GM12874 (cell line): ENCODE results near the gene PLXDC2.

Experiments used
- TF ChIP-seq, protein P1 (sequence below): IDR thresholded peaks from 2 replicates; pipeline ENCODE4 v1.5.1; 2011; ENCODE audit warnings: low read depth, mild to moderate bottlenecking, control low read depth, low read length, moderate library complexity; ENCODE audit not compliant: insufficient read depth

The PLXDC2 gene

DNA sequence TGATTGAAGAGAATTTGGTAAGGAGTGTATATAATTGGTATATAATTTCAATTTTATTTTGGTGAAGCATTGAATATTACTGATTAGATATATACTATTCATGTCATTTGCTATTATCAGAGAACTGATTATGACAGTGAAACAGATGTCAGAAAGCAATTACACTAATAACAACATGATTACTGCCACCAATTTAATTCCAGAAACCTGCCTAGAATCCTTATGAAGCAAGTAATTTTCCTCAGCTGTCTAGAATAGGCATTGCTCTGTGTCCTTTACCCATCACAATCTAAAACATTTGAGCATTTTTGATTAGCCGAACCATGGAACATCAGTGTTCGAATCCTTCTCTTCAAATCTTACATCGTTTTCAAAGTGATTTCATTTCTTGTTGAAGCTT is 24.5 kb downstream of the PLXDC2 start:
- TF ChIP-seq, protein P1, sequence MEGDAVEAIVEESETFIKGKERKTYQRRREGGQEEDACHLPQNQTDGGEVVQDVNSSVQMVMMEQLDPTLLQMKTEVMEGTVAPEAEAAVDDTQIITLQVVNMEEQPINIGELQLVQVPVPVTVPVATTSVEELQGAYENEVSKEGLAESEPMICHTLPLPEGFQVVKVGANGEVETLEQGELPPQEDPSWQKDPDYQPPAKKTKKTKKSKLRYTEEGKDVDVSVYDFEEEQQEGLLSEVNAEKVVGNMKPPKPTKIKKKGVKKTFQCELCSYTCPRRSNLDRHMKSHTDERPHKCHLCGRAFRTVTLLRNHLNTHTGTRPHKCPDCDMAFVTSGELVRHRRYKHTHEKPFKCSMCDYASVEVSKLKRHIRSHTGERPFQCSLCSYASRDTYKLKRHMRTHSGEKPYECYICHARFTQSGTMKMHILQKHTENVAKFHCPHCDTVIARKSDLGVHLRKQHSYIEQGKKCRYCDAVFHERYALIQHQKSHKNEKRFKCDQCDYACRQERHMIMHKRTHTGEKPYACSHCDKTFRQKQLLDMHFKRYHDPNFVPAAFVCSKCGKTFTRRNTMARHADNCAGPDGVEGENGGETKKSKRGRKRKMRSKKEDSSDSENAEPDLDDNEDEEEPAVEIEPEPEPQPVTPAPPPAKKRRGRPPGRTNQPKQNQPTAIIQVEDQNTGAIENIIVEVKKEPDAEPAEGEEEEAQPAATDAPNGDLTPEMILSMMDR: no peak

DNA sequence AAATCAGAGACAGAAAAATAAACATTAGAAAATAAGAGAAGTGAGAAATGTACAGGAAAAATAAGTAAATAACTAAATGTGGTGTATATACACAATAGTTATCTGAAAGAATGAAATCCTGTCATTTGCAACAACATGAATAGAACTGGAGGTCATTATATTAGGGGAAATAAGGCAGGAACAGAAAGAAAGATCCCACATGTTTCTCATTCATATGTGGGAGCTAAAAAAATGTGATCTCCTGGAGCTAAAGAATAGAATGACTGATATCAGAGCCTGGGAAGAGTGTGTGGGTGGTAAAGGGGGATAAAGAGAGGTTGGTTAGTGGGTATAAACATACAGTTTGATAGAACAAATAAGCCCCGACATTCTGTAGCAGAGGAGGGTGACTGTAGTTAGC is 27.3 kb downstream of the PLXDC2 start:
- TF ChIP-seq, protein P1: no peak

DNA sequence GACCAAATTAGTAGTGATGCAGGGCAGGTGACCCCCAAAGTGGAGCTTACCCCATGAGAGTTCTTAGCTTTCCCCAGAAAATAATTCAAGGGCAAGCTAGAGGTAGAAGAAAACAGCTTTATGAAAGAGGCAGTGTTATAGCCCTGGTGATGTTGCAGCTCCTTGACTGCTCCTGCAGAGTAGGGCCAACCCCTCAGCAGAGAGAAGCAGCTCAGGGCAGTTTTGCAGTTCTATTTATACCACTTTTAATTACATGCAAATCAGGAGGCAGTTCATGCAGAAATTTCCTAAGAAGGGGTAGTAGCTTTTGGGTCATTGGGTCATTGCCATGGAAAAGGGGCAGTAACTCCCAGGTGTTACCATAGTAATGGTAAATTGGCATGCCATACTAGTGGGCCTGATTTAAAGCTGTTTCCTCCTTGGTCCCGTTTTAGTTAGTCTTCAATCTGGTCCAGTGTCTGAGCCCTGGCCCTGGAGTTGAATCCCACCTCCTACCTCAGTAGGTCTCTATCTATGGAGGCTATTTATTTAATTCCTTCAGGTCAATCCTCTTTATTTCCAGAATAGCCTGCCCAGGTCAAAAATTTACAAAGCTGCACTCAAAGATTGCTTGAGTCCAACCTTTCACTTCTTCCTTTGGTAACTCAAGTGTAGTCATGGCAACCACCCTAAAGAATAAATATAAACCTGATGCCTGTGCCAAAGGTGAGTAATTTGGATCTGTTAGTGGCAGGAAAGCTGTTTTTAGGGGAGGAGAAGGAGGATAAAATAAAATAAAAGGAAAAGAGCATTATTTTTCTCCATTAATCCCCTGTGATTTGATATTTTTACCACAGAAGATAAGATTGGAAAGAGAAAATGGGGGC is 29.5 kb downstream of the PLXDC2 start:
- TF ChIP-seq, protein P1: no peak

DNA sequence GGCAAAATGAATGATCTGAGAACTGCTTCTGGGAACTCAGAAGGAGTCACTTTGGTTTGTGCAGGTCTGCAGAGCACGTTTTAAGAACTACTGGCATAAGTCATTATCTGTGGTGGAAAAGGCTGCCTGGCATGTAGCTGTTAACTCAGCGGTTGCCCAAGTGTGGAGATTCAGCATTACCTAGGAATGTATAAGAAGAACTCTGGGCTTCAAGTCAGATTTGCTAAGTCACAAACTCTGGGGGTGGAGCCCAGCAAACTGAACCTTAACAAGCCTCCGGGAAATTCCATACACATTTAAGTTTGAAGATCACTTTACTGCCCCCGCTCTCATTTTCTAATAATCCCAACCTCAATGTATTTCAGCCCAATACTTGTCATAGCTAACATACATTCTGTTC is 31.1 kb downstream of the PLXDC2 start:
- TF ChIP-seq, protein P1: no peak

DNA sequence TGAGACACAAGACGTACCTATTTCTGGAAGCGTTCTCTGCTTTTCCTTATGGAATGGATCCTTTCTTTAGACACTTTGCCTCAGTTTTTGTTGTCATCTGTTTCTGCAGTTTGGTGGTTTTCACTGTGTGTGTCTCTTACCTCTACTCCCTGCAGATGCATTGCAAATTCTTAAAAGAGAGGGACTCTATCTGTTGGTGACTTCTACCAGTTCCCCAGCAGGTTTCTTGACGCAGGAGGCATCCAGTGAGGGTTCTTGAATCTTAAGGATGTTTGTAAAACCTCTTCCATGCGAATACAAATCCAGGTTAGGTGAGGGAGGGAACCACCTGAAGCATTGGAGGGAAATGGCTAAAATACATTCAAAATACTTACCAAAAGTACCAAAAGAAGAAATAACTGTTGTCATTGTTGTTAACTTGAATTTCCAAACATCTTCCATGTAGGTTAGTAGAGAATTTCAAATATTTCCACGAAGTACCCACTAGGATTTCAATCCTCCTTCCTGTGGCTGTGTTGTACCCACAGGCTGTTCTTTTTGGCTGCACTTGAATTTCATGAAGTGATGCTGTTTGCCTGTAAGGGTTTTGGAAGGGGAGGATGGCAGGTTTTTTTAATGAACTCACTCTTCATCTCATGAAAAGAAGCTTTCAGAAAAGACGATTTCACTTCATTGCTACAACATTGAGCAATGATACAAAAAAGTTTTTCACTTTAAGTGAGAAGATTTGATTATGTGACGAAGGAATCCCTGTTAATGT is 32.2 kb downstream of the PLXDC2 start:
- TF ChIP-seq, protein P1: no peak

DNA sequence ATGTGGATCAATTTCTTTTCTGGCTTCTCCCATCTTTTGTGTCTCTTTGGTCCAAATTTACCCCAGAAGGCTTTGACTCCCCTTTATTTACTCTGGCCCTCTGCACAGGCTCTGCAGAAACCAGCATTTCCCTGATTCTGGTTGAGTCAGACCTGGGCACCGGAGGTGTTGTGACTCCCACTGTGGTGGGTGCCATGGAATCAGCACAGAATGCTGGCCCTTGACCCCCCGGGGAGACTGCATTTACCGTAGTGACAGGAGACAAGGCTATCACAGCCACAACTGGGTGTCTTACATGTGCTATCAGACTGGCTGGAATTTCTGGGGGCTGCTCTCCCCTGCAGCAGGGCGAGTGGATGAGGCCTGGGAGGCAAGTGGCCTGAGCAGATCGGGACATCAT is 37.6 kb downstream of the PLXDC2 start:
- TF ChIP-seq, protein P1: no peak

DNA sequence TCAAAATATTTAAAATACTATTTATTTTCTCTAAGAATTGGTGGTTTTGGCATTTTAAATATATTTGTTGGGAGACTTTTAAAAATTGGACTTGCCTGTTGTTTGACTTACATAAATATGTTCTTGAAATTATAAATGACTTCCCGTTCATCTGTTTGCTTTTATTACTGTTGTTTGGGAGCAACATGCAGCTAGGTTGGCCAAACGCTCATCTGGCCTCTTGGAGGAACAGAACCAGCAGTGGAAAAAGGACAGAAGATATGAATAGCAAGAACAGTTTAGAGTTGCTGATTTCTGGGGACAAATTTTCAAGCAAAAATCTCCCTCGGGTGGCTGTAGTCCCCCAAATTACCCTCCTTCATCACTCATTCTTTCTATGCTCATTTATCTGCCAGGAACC is 41.6 kb downstream of the PLXDC2 start:
- TF ChIP-seq, protein P1: no peak
